GM12892 (cell line): ENCODE measurements around the gene MDFIC2.

ENCODE experiments used
- POLR2A ChIP-seq: IDR thresholded peaks from 2 replicates; pipeline ENCODE4 v1.6.1; 2011; ENCODE audit warnings: low read depth, low read length, control low read depth
- POLR2AphosphoS5 ChIP-seq: IDR thresholded peaks from 2 replicates; pipeline ENCODE4 v1.6.1; 2011; ENCODE audit warnings: low read depth, low read length, control low read depth
- TAF1 ChIP-seq: IDR thresholded peaks from 2 replicates; pipeline ENCODE4 v1.6.1; 2011; ENCODE audit warnings: low read depth, mild to moderate bottlenecking, control low read depth, low read length, borderline replicate concordance

DNA sequence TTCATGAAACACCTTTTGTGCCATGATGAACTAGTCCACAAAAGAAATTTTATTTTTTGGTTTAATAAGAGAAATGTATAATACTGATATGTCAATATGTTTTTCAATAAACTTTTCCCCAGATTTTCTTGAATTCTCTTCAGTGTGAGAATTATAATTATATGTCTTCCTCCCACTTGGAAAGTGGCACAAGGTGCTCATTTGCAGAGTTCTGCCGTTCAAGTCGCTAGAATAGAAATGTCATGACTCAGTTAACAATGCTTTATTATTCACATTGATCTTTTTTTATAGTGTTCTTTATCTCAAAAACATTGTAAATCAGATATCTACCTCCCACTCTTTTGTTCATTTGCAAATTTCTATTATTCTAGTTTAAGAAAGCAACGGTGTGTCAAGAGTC, 87.3 kb downstream of the MDFIC2 start:
- TF ChIP-seq POLR2AphosphoS5 (no peak), POLR2A (no peak), TAF1 (no peak)
